ENCODE measurements around the gene TSHZ2.
A peak's percentile ranks its signal among the peaks of the same experiment; 100 is the strongest.

The TSHZ2 gene, protein sequence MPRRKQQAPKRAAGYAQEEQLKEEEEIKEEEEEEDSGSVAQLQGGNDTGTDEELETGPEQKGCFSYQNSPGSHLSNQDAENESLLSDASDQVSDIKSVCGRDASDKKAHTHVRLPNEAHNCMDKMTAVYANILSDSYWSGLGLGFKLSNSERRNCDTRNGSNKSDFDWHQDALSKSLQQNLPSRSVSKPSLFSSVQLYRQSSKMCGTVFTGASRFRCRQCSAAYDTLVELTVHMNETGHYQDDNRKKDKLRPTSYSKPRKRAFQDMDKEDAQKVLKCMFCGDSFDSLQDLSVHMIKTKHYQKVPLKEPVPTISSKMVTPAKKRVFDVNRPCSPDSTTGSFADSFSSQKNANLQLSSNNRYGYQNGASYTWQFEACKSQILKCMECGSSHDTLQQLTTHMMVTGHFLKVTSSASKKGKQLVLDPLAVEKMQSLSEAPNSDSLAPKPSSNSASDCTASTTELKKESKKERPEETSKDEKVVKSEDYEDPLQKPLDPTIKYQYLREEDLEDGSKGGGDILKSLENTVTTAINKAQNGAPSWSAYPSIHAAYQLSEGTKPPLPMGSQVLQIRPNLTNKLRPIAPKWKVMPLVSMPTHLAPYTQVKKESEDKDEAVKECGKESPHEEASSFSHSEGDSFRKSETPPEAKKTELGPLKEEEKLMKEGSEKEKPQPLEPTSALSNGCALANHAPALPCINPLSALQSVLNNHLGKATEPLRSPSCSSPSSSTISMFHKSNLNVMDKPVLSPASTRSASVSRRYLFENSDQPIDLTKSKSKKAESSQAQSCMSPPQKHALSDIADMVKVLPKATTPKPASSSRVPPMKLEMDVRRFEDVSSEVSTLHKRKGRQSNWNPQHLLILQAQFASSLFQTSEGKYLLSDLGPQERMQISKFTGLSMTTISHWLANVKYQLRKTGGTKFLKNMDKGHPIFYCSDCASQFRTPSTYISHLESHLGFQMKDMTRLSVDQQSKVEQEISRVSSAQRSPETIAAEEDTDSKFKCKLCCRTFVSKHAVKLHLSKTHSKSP (N-terminal part only)

DNA sequence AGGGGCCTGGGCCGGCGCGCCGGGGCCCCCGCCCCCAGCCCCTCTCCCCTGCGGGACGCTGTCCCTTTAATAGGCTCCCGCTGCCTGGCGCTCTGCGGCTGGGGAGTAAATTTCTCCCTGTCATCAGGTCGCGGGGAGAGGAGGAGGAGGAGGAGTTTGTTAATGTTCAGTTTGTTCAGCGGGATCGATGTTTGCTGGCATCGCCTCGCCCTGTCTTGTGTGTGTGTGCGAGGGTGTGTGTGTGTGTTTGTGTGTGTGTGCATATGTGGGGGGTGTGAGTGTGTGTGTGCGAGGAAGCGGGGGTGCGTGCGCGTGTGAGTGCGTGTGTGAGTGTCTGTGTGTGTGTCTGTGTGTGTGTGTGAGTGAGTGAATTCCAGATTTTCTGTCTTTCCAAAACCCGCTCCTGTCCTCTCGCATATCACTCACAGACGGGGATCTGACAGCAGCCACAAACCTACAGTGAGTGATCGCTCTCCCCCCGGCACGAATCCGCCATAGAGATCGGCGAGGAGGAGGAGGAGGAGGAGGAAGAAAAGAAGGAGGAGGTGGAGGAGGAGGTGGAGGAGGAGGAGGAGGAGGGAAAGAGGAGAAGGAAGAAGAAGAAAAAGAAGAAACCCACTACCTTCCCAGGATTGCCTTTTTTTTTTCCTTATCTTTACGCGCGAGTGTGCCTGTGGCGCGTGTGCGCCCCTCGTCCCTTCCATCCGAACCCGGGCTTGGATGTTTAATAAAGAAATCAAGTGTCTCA, at the start of gene TSHZ2:
TSS of gene TSHZ2 (plus strand) at position 169 of the 748 bp plus-strand sequence. CDS start 936 bp downstream, outside the sequence.
- DNase-seq (ENCODE audit: low spot score): peak; percentile 87

DNA sequence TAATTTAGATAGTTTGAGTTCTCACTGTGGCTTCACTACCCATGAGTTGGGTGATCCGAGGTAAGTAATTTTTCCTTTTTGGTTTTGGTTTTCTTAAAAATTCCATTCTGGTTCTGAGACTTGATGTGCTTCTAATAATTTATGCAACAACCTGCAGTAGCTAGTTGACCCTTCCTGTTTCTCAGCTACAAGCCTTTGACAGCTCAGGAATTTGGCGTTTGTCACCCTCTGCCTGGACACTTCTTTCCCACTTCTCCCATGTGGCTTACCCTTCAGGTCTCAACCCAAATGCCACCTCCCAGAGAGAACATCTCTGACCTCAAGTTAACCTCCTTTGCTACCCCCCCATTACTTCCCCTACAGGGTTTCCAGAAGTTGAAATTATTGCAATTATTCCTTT, 49.7 kb upstream of the TSHZ2 start:
- no peak for DNase-seq (ENCODE audit: low spot score)

DNA sequence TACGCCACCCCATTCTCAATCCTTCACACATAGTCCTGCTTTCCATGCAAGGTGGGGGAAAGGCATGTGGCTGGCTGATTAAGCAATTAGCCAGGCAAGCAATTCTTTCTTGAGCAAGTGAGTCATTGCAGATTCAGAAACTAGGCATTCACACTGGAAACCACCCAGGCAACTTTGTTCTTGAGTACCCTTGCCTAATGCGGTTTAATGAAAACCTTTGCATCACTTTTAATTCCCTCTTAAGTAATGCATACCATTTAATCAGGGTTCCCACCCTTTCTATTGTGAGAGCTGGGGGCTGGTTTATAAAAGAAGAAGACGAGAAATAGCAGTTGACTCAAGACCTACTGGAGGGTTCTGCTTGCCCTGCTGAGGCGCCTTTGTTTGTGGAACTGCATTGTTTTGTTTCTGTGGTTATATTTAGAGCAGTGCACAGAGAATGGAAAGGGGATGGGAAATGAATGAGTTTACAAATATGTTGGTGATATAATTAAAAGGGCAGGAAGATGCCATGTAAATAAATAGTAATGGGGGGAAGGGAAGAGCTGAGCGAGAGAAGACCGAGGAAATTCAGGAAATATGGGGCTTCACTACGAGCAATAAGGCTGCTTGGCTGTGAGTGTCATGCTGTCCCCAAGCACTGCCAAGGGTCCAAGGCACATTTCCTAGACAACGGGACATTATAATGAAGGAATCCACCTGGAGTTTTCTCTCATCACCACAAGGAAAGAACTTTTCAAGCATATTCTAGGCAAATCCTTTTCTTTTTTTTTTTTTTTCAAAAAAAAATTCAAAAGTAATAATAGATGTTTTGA, 48.8 kb upstream of the TSHZ2 start:
- peak; percentile 85 for DNase-seq (ENCODE audit: low spot score)

DNA sequence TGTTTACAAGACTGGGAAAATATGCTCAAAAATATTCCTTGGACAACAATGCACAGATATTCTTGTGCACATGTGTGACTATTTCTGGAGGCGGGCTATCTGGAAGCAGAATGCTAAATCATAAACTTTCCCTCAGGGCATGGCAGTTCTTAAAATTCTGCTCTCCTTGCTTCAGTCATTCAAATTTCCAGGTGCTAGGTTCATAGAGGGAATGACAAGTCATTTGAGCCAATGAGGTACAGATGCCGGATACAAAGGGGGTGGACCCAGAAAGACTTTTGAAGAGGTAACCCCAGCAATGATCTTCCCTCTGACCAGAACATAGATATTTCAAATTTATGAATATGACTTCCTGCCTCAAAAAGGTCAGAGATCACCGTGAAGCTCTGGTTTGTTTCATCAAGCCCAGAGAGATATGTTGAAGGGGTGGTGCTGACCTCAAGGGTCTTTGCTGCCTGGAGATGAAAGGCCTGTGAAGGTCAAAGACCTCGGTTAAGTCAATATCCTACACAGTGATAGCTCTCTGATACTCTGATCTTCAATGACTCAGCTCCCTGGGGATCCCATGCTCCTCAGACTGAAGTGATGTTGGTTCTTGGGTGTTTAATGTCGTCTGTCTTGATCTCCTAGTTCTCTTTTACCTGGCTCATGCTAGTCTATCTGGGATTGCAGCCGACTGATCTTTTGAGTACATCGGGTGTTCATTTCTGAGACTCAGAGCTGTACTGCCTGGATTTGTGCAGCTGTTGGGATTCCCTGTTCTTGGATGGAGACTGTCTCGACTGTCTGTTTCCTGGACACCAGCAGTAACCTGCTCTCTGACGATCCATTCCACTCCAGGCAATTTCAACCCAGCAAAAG, 47.5 kb upstream of the TSHZ2 start:
- DNase-seq (ENCODE audit: low spot score): no peak

DNA sequence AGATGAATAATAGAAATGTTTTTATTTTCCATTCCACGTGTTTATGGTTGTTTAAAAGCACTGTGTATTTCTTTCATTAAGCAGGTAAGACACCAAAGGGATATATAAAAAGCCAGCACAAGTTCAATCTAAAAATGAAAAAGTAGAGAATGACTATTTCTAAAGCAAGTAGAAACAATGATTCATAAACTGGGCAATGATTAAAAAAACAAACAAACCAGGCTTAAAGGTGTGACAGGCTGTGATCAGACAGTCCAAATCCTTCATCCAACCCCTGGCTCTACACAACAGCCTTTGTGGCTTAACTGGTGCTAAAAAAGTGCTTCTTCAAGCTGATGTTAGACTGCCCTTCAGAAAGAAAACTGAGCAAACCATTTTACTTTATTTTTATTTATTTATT, 45.7 kb upstream of the TSHZ2 start:
- DNase-seq (ENCODE audit: low spot score): no peak

DNA sequence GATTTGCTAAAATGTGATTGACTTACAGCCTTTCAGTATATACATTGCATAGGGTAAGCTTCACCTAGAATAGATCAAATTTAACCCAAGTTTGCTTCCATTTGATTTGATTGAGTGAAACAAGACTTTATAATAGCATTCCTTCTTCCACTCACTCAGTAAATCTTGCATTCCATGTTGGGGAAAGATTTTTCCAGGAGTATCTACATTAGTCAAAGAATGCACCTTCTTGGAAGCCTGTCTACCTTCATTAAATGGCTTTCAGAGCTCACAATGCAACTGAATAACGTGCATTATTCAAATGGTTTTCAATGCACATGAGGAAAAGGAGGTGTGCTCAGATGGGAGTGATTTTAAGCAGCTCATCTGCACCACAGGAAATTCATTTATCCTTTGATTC, 38.3 kb upstream of the TSHZ2 start:
- DNase-seq (ENCODE audit: low spot score): no peak

DNA sequence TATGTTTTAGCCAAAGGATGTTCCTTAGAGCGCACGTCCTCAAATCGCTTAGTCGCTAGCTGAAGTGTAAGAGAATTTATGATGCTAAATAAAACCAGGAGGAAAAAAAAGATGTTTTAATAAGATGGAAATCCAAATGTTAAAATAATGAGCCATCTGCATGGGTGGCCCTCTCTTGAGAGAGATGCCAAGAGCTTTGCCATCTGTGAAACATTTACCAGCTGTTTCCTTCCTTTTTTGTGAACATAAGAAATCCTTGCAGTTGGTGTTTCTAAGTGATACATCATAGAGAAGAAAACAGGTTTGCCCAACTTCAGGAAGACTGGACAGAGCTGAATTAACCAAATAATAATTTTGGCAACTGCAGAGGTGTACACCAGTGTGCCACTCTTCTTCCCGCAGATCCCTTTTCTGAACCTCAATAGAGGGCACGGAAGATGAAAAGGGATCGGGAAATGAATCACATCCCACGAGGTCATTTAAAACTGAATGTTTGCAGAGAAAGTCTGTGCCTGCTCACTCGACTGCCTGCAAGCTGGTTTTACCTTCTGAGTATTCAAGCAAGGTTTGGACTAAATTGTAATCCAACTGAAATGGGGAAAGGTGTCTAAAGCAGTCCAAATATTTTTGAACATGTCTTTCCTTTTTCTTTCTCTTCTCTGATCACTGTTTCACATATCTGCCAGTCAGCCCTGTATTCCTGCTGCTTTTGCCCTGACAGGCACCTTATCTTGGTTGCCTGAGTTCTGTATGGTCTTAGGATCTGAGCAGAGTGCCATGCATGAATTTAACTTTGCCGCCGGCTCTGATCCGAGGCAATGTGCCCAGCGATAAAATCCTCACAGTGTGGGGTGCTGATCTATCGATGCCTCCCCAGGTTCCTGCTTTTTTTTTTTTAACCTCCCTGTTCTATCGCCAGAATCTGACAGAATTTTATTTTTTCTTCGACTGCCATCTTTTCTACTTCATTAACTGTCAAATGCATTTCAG, 35.5 kb upstream of the TSHZ2 start:
- no peak for DNase-seq (ENCODE audit: low spot score)

DNA sequence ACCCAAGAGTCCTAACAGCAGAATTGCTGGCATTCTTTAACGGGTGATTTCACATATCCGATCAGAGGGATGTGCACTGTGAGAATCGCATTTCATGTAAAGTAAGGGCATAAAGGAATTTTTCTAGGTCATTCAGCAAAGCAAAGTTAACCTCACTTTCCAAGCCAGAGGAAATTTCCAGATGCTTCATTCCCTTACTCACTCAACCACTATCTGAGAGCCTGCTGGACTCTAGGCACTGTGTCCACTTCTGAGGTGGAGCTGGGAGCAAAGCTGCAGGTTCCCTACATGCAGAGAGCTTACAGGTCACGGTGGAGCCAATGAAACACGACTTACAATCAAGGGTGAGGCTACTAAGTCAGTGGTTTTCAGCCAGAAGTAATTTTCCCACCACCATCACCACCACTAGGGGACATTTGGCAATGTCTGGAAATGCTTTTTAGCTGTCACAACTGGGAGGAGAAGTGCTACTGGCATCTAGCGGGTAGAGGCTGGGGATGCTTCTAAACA, 34.5 kb upstream of the TSHZ2 start:
- no peak for DNase-seq (ENCODE audit: low spot score)

DNA sequence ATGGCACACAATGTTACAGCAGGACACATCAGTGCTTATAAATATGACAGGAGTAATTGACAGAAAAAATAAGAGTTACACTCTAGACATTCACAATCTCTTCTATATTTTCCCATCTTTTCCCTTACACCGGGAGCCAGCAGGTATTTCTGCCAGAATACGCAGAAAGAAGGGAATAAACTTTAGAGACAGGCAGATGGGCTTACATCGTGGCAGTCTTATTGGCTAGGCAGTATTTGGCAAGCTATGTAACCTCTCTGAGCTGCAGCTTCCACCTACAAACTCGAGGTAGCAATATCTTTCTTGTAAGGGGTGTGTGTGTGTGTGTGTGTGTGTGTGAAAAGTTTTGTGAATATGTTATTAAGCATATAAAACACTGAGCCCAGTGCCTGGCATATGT, 33.0 kb upstream of the TSHZ2 start:
- no peak for DNase-seq (ENCODE audit: low spot score)

DNA sequence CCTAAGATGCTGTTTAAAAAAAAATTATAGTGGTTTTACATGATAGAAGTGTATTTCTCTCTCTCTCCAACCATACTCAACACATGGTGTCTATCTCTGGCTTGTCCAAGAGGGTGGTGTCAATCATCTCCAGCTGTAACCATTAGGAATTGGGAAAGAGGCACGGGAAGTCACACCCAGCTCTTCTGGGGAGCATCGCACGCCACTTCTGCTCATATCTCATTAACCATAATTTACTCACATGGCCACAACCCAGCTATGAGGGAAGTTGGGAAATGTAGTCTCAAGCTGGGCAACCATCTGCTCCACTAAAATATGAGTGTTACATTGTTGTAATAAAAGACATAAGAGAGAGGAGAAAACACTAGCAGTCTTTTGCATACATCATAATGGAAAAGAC, 30.4 kb upstream of the TSHZ2 start:
- DNase-seq (ENCODE audit: low spot score): peak; percentile 47

DNA sequence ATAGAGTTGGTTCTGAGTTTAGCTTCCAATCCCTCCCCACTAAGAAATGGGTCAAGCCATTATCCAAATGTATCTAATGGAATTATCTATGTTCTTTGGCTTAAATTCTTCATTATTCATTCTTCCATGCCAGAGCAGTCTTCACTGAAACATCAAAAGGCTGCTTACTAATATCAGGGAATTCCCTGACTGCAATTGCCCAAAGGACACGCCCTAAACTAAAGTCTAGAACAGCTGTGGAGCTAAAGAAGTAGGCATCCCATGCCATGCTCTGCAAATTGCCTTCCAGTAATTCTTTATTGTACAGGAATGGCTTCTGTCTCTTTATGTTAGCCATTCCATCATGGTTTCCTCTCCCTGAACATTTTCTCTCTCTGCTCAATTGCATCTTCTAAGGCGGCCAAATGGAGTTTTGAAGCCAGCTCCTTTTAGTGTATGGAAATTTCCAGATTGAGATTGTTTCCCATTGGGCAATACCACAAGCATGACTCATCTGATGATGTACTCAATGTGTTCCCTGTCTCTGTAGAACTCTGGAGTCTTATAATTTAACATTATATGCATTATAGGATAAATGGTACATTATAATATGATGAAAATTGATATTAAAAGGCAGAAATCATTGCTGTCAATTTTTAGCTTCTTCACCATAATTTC, 28.8 kb upstream of the TSHZ2 start:
- DNase-seq (ENCODE audit: low spot score): peak; percentile 47

DNA sequence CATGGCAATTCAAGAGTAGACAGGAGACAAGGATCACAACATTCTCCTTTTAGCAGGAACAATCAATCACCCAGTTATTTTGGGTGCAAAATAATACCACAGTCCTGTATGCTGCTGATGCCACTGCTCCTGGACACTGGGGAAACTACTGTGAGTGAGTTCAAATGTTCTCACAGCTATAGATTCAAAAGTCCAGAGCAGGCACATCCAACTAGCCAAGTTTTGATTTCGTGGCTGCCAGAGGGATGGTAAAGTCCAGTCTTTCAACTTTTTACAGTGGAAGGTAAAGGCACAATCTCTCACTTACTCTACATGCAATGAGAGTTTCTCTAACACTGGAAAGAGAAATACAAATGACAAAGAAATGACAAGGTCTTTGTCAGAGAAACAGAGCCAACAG, 26.9 kb upstream of the TSHZ2 start:
- no peak for DNase-seq (ENCODE audit: low spot score)

DNA sequence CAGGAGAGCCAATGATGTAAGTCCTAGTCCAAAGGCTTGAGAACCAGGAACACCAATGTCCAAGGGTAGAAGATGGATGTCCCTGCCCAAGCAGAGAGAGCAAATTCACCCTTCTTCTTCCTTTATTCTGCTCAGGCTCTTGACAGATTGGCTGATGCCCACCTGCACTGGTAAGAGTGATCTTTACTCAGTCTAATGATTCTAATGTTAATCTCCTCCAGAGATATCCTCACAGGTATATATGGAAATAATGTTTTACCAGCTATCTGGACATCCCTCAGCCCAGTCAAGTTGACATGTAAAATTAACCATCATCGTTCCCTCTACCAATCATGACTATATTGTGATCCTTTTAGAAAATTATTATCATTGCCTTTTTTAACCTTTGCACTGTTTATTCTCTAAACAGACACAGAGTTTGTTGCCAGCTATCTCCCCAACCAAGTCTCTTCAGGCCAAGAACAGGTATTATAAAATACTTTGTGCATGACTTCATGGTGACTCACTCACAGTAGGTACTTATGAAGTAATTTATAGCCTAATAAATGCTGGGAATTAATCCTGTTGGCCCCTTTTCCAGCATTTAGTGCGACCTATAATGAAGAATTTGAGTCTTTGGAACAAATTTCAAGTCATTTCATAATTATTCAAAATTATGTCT, 26.2 kb upstream of the TSHZ2 start:
- DNase-seq (ENCODE audit: low spot score): no peak

DNA sequence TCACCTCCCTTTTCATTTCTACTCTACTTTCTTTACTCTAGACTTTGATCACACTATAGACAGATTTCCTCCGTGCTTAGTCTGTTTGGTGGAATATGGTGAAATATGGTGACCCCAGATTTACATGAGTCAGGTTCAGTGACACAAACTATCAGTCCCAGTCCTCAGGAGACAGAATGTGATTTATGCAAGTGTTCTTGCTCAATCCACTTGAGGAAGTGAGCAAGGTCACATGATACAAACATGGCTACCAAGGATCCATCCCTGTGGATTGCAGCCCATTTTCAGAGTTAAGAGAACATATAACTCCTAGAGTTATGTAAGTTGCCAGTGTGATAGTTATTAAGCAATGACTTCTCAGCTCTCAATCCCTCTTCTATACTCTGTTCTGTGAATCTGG, 23.7 kb upstream of the TSHZ2 start:
- DNase-seq (ENCODE audit: low spot score): no peak

DNA sequence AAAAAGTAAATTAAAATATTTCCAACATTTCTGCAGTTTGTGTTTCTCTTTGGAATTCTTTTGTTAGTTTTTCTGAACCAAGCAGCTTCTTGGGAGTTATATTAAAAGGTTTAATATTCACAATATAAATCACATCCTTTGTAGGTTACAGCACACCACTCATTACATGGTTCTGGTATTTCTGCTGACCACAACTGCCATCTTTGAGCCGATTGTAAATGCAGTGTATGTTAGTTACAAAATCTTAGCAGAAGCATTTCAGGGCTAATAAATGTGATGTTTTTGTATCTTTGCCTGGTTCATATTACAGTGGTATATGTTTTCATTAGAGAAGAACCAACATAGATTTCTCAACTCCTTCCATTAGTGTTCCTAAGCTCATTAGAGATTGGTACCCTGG, 19.1 kb upstream of the TSHZ2 start:
- DNase-seq (ENCODE audit: low spot score): no peak

DNA sequence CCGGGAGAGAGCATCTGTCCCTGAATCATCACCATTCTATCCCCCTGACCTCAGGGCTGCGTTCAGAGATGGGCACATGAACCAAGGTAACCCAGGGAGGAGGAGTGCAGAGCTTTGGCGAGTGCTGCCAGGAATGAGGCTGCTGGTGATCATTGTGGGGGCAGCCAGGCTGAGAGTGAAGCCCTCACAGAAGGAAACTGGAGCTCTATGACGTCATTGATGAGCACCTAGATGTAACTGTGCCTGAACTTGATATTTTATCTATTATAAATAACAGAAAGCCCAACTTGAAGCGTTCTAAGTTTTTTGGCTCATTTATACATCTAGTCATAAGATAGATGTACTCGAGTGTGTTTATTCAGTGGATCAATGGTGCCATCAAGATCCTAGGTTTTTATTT, 17.3 kb upstream of the TSHZ2 start:
- DNase-seq (ENCODE audit: low spot score): no peak

DNA sequence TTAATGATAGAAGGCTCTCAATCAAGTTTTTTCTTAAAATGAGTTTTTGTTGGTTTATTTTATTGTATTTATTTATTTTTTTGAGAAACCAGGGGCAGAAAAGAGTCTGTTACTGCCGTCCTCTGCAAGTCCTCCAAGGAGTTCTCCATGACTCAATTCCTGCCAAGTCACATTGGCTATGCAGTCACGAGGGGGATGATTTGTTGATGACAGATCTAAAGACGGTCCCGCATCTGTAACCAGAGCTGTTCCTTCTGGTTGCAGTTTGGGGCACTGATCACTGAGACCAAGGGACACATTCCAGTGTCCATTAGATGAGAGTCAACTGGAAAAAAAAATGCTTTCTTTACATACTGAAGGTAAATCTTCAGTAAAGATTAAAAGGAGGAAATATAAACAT, 13.9 kb upstream of the TSHZ2 start:
- no peak for DNase-seq (ENCODE audit: low spot score)

DNA sequence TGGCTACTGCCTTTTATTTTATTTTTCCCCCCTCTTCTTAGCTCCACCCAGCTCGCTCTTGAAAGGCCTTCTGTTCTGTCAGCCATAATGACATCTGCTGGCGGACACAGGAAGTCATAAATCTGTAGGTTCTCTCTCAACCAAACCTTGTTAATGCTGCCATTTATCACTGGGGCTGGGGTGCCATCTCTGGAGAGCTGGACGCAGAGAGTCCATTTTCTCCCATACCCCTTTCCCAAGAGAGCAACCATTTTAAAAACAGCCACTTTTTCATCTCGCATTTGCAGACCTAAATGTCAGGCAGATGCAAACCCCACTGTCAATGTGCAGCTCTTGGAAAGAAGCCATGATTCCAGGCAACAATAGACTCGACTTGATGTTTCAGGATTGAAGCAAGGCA, 13.0 kb upstream of the TSHZ2 start:
- DNase-seq (ENCODE audit: low spot score): no peak

Data from GM03348 (cell line).